ENCODE data around the gene GALNT18. TPM values are rescaled to one million over a fixed set of nuclear protein-coding genes. Genes with fewer than 3 reads are reported as not detected.

GALNT18 gene
- total RNA-seq, 1 experiment from 2014 or later: 9.2 TPM

GRCh38 chr11:11477695-11478420 lies 143.9 kb downstream of the GALNT18 start:
- intact Hi-C loops (cut with micrococcal nuclease; ENCODE audit: unreplicated experiment): no loop called here
- CTCF ChIA-PET: no interaction called here
- H3K36me3 Mint-ChIP-seq (ENCODE audit: insufficient read depth, unreplicated experiment): no peaks in the 10 kb centered on the region
- no peaks in the 10 kb centered on the region for H3K9me3 Mint-ChIP-seq (ENCODE audit: low read depth, unreplicated experiment)
- TF ChIP-seq, protein P1, sequence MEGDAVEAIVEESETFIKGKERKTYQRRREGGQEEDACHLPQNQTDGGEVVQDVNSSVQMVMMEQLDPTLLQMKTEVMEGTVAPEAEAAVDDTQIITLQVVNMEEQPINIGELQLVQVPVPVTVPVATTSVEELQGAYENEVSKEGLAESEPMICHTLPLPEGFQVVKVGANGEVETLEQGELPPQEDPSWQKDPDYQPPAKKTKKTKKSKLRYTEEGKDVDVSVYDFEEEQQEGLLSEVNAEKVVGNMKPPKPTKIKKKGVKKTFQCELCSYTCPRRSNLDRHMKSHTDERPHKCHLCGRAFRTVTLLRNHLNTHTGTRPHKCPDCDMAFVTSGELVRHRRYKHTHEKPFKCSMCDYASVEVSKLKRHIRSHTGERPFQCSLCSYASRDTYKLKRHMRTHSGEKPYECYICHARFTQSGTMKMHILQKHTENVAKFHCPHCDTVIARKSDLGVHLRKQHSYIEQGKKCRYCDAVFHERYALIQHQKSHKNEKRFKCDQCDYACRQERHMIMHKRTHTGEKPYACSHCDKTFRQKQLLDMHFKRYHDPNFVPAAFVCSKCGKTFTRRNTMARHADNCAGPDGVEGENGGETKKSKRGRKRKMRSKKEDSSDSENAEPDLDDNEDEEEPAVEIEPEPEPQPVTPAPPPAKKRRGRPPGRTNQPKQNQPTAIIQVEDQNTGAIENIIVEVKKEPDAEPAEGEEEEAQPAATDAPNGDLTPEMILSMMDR (IDR thresholded peaks at IDR 0.05; ENCODE audit: unreplicated experiment): no peak
- H3K4me1 Mint-ChIP-seq (ENCODE audit: low read depth, unreplicated experiment): no peaks in the 10 kb centered on the region
- no peak for DNase-seq
- BruUV-seq (replicated peaks): no TSS peak
- no peak overlapping the region for H3K4me3 Mint-ChIP-seq (ENCODE audit: low read depth, unreplicated experiment)
- H3K27me3 Mint-ChIP-seq (ENCODE audit: unreplicated experiment): no peaks in the 10 kb centered on the region
- no peak overlapping the region for H3K27ac Mint-ChIP-seq (ENCODE audit: unreplicated experiment)

- intact Hi-C loops (cut with micrococcal nuclease; ENCODE audit: unreplicated experiment): no loop called here
- no peak overlapping the region for H3K4me3 Mint-ChIP-seq (ENCODE audit: low read depth, unreplicated experiment)
- CTCF ChIA-PET: no interaction called here
- TF ChIP-seq, protein P1 (IDR thresholded peaks at IDR 0.05; ENCODE audit: unreplicated experiment): no peak
- no peaks in the 10 kb centered on the region for H3K9me3 Mint-ChIP-seq (ENCODE audit: low read depth, unreplicated experiment)
- BruUV-seq (replicated peaks): no TSS peak
- no peaks in the 10 kb centered on the region for H3K4me1 Mint-ChIP-seq (ENCODE audit: low read depth, unreplicated experiment)
- no peaks in the 10 kb centered on the region for H3K36me3 Mint-ChIP-seq (ENCODE audit: insufficient read depth, unreplicated experiment)
- no peak for DNase-seq
- H3K27ac Mint-ChIP-seq (ENCODE audit: unreplicated experiment): no peak overlapping the region
- no peaks in the 10 kb centered on the region for H3K27me3 Mint-ChIP-seq (ENCODE audit: unreplicated experiment)
Observed at GRCh38 chr11:11476971-11477645, 144.7 kb downstream of the GALNT18 start.

DNA sequence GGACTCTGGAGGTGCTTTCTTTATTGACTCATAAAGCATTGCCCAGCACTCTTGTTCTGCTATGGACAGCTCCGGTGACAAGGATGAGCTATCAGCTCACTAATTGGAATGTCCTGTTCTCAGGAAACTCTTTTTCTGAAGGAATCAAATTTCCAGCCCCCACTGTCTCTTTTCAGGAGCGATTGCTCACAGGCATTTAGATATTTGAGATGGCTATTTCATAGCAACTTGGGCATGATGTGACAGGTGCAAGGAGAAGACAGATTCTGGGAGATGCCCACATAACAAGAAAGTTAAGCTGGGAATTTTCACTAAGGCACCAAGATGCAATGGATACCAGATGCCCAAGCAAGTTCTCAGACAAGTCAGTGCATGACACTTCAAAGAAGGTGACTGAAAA lies 145.3 kb downstream of the GALNT18 start:
- Mint-ChIP-seq H3K27me3 (ENCODE audit: unreplicated experiment) (no peaks in the 10 kb centered on the region), H3K27ac (ENCODE audit: unreplicated experiment) (no peak overlapping the region), H3K4me3 (ENCODE audit: low read depth, unreplicated experiment) (no peak overlapping the region), H3K9me3 (ENCODE audit: low read depth, unreplicated experiment) (no peaks in the 10 kb centered on the region), H3K4me1 (ENCODE audit: low read depth, unreplicated experiment) (no peaks in the 10 kb centered on the region), H3K36me3 (ENCODE audit: insufficient read depth, unreplicated experiment) (no peaks in the 10 kb centered on the region)
- intact Hi-C loops (cut with micrococcal nuclease; ENCODE audit: unreplicated experiment): no loop called here
- CTCF ChIA-PET: interaction anchor here (0.5 kb wide), 1 partner anchor 260 kb away, joined by 3 read pairs; no protein-coding TSS in a partner anchor
- TF ChIP-seq, protein P1 (IDR thresholded peaks at IDR 0.05; ENCODE audit: unreplicated experiment): no peak
- no TSS peak for BruUV-seq (replicated peaks)
- no peak for DNase-seq

GRCh38 chr11:11472106-11472505 lies 149.7 kb downstream of the GALNT18 start:
- Mint-ChIP-seq H3K36me3 (ENCODE audit: insufficient read depth, unreplicated experiment) (no peaks in the 10 kb centered on the region), H3K4me3 (ENCODE audit: low read depth, unreplicated experiment) (no peak overlapping the region)

More at GRCh38 chr11:11472106-11472505, 149.7 kb downstream of the GALNT18 start:
- H3K4me1 Mint-ChIP-seq (ENCODE audit: low read depth, unreplicated experiment): peaks cover 9% of the 10 kb centered on the region
- TF ChIP-seq, protein P1 (IDR thresholded peaks at IDR 0.05; ENCODE audit: unreplicated experiment): no peak
- intact Hi-C loops (cut with micrococcal nuclease; ENCODE audit: unreplicated experiment): no loop called here
- H3K27ac Mint-ChIP-seq (ENCODE audit: unreplicated experiment): no peak overlapping the region
- H3K27me3 Mint-ChIP-seq (ENCODE audit: unreplicated experiment): no peaks in the 10 kb centered on the region
- peaks cover 3% of the 10 kb centered on the region for H3K9me3 Mint-ChIP-seq (ENCODE audit: low read depth, unreplicated experiment)
- CTCF ChIA-PET: no interaction called here
- BruUV-seq (replicated peaks): no TSS peak
- no peak for DNase-seq

Measured in Calu3 (cell line).